ENCODE results near the gene ABLIM3. TPM values are rescaled to one million over a fixed set of nuclear protein-coding genes. Genes with fewer than 3 reads are reported as not detected.

The ABLIM3 gene
- polyA plus RNA-seq, 3 donors from 2014 or later: 0.21 to 0.30 TPM; not detected in 1

GRCh38 chr5:149125386-149125891 is 15.9 kb upstream of the ABLIM3 start:
- H3K9me3 Mint-ChIP-seq: no peaks in the 10 kb centered on the region
- DNase-seq: no peak
- H3K4me3 Mint-ChIP-seq: no peak overlapping the region
- H3K36me3 Mint-ChIP-seq: no peaks in the 10 kb centered on the region
- peaks cover 2 to 14% (median 7%) of the 10 kb centered on the region in 3 donors for H3K27me3 Mint-ChIP-seq (ENCODE audit: low read depth in 3 of 3)
- no peak overlapping the region for H3K27ac Mint-ChIP-seq
- no peaks in the 10 kb centered on the region for H3K4me1 Mint-ChIP-seq

- Mint-ChIP-seq H3K36me3 (no peaks in the 10 kb centered on the region), H3K9me3 (no peaks in the 10 kb centered on the region), H3K27ac (no peak overlapping the region), H3K27me3 (ENCODE audit: low read depth in 3 of 3) (peaks cover 0 to 14% (median 4%) of the 10 kb centered on the region in 3 donors), H3K4me1 (no peaks in the 10 kb centered on the region), H3K4me3 (no peak overlapping the region)
- DNase-seq: no peak
These were observed 14.4 kb upstream of the ABLIM3 start for GRCh38 chr5:149126906-149127305.

GRCh38 chr5:149127394-149127955 is 13.8 kb upstream of the ABLIM3 start:
- H3K27ac Mint-ChIP-seq: no peak overlapping the region
- DNase-seq: no peak
- no peaks in the 10 kb centered on the region for H3K4me1 Mint-ChIP-seq
- H3K36me3 Mint-ChIP-seq: no peaks in the 10 kb centered on the region
- H3K4me3 Mint-ChIP-seq: no peak overlapping the region
- H3K9me3 Mint-ChIP-seq: no peaks in the 10 kb centered on the region
- H3K27me3 Mint-ChIP-seq (ENCODE audit: low read depth in 3 of 3): peaks cover 0 to 13% (median 4%) of the 10 kb centered on the region in 3 donors

GRCh38 chr5:149128023-149128875 is 13.0 kb upstream of the ABLIM3 start:
- peaks cover 0 to 10% (median 4%) of the 10 kb centered on the region in 3 donors for H3K27me3 Mint-ChIP-seq (ENCODE audit: low read depth in 3 of 3)
- H3K36me3 Mint-ChIP-seq: no peaks in the 10 kb centered on the region
- no peaks in the 10 kb centered on the region for H3K9me3 Mint-ChIP-seq
- no peak overlapping the region for H3K4me3 Mint-ChIP-seq
- DNase-seq: no peak
- no peak overlapping the region for H3K27ac Mint-ChIP-seq
- H3K4me1 Mint-ChIP-seq: no peaks in the 10 kb centered on the region

DNA sequence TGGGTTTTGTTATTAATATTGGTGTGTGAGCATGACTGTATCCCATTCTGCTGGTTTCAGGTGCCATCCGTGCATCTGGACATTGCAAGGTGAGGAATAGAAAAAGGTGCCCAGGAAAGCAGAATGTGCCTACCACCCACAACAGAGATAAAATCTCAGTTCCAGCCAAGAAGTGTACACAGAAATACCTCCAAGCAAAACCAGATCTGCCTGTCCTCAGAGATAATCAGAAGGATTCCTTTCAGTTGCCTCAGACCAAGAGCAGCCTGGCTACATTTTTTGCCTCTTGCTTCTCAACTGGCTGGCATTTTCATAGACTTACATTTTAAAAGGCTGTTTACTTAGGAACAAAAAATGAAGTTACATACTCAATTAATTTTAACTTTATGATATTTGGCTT is 12.1 kb upstream of the ABLIM3 start:
- Mint-ChIP-seq H3K27me3 (ENCODE audit: low read depth in 3 of 3) (peaks cover 0 to 10% (median 4%) of the 10 kb centered on the region in 3 donors), H3K4me3 (no peak overlapping the region), H3K36me3 (no peaks in the 10 kb centered on the region), H3K27ac (no peak overlapping the region), H3K4me1 (no peaks in the 10 kb centered on the region), H3K9me3 (no peaks in the 10 kb centered on the region)
- no peak for DNase-seq

- no peak overlapping the region for H3K27ac Mint-ChIP-seq
- H3K4me3 Mint-ChIP-seq: no peak overlapping the region
- no peaks in the 10 kb centered on the region for H3K4me1 Mint-ChIP-seq
- H3K9me3 Mint-ChIP-seq: no peaks in the 10 kb centered on the region
- peaks cover 0 to 11% (median 4%) of the 10 kb centered on the region in 3 donors for H3K27me3 Mint-ChIP-seq (ENCODE audit: low read depth in 3 of 3)
- no peaks in the 10 kb centered on the region for H3K36me3 Mint-ChIP-seq
- DNase-seq: no peak
These were observed 11.0 kb upstream of the ABLIM3 start for GRCh38 chr5:149130121-149130914.

GRCh38 chr5:149132474-149132873 is 8.8 kb upstream of the ABLIM3 start:
- Mint-ChIP-seq H3K27me3 (ENCODE audit: low read depth in 3 of 3) (peaks cover 4 to 7% (median 7%) of the 10 kb centered on the region in 3 donors), H3K9me3 (no peaks in the 10 kb centered on the region), H3K4me3 (no peak overlapping the region), H3K4me1 (no peaks in the 10 kb centered on the region), H3K36me3 (no peaks in the 10 kb centered on the region), H3K27ac (no peak overlapping the region)
- DNase-seq: no peak

GRCh38 chr5:149133795-149134777 is 7.2 kb upstream of the ABLIM3 start:
- Mint-ChIP-seq H3K27ac (no peak overlapping the region), H3K9me3 (no peaks in the 10 kb centered on the region), H3K36me3 (no peaks in the 10 kb centered on the region), H3K4me3 (no peak overlapping the region), H3K4me1 (no peaks in the 10 kb centered on the region), H3K27me3 (ENCODE audit: low read depth in 3 of 3) (peaks cover 3 to 7% (median 6%) of the 10 kb centered on the region in 3 donors)
- DNase-seq: no peak

DNA sequence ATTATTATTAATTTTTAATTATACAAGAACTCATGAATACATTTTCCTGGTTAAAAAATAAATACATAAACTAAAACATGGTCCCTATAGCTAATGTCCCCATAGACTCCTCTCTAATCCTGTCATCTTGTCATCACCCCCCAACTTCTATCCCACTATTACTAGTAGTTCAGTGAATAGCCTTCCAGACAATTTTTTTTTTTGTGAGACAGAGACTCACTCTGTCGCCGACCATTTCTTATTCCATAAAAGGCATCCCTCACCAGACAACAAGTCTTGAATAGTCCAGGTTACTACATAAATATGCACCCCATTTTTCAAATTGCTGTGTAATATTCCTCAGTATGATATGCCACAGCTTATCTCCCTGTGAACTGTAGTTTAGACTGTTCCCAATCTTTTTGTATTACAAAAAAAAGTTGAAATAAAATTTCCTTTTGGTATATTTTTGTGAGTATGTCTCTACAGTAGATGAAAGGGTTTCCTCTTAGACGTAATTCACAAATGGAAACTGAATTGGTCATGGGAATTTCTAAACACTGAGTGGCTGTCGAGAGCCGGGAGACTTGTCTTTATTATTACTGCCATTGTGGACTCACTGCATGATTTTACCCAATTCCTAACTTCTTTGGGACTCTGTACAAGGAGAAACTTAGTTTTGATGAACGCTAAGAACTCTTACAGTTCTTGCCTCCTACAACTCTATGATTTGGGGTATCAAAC is 6.4 kb upstream of the ABLIM3 start:
- no peaks in the 10 kb centered on the region for H3K36me3 Mint-ChIP-seq
- no peaks in the 10 kb centered on the region for H3K9me3 Mint-ChIP-seq
- H3K4me1 Mint-ChIP-seq: no peaks in the 10 kb centered on the region
- no peak overlapping the region for H3K27ac Mint-ChIP-seq
- H3K4me3 Mint-ChIP-seq: no peak overlapping the region
- peaks cover 2 to 6% (median 5%) of the 10 kb centered on the region in 3 donors for H3K27me3 Mint-ChIP-seq (ENCODE audit: low read depth in 3 of 3)
- no peak for DNase-seq

DNA sequence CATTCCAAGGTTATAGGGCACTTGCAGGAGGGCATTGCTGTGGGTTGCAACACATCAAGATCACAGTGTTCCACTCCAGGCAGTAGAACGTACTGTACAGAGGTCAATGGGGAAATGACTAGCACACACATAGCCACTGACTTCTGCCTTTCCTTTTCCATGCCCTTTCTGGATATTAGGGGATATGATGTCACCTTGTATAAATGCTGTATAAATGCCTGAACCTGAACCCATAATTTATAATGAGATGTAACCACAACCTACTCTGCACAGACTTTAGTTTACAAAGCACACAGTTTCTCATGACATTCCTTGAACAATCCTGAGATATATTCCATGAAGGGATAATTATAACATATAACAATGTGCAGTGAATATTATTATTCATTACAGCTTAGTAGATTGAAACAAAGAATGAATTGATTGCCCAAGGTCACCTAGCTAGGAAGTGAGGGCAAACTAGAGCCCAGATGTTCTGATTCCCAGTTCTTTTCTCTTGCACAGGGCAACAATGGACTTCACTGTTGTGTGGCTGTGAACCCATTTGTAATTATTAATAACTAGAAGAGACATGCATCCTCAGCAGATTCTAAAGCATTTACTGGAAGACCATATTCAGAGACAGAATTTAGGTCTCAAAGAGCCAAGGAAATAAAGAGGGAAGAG is 5.6 kb upstream of the ABLIM3 start:
- no peak for DNase-seq
- Mint-ChIP-seq H3K36me3 (no peaks in the 10 kb centered on the region), H3K4me1 (no peaks in the 10 kb centered on the region), H3K27ac (no peak overlapping the region), H3K27me3 (ENCODE audit: low read depth in 3 of 3) (peaks cover 2 to 6% (median 3%) of the 10 kb centered on the region in 3 donors), H3K4me3 (no peak overlapping the region), H3K9me3 (no peaks in the 10 kb centered on the region)

DNA sequence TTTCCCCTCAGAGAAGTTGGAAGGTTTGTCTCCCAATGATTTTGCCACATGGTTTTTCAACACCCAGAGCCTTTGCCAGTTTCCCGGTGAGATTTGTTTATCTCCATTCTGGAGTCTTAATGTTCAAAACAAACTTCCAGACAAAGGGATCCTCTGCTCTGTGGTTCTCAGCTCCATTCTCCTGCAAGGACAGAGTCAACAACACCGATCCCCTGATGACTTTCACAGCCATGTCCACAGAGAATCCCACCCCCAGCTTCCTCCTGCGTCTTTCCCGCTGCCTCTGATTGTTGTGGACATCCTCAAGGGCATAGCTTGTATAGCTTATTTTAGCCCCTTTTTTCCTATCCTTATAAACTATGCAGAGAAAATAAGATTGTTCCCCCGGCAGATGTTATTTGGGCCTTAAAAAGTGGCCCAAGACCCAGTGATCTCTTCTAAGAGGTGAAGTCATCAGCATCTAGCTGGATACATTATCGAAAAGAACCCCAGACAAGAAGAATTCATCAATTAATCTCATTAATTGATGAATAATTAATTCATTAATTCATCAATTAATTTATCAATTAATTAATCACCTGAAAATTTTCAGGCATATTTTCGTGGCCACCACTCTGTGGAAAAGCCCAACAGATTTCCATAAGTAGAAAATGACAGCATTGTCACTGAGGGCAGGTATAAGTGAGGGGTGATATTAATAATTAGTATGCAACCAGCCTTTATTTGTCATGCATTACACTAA is 2.9 kb upstream of the ABLIM3 start:
- Mint-ChIP-seq H3K4me3 (no peak overlapping the region), H3K27me3 (ENCODE audit: low read depth in 3 of 3) (peaks cover 2 to 10% (median 3%) of the 10 kb centered on the region in 3 donors), H3K4me1 (no peaks in the 10 kb centered on the region), H3K36me3 (no peaks in the 10 kb centered on the region), H3K9me3 (no peaks in the 10 kb centered on the region), H3K27ac (no peak overlapping the region)
- DNase-seq: no peak

All from immature natural killer cell (primary cell).